Prostate gland (tissue), 2 donors: ENCODE results near the gene KAT2A. TPM values are rescaled to one million over a fixed set of nuclear protein-coding genes. Genes with fewer than 3 reads are reported as not detected.

Experiments used
- DNase-seq: peaks from one replicate; pipeline ENCODE4 v3.0.0-alpha.2; 2019; ENCODE audit warnings: low spot score
- H3K27ac ChIP-seq, 2 donors: fragments of 200-600 bp; sonication (generic); 2 replicates each; pipeline ENCODE4 v1.5.1; 2017 to 2019
- H3K27me3 ChIP-seq: fragments of 200-600 bp; sonication (generic); replicated peaks from 2 replicates; pipeline ENCODE4 v1.5.1; 2019; ENCODE audit not compliant: insufficient read depth
- H3K36me3 ChIP-seq, 2 donors: fragments of 200-600 bp; sonication (generic); 1 replicate in 1 of 2; 2 replicates in 1 of 2; pipeline versions ENCODE4 v1.5.1 to v1.8.1; 2017 to 2019
- H3K4me1 ChIP-seq: fragments of 200-600 bp; sonication (generic); replicated peaks from 2 replicates; pipeline ENCODE4 v1.5.1; 2019
- H3K4me3 ChIP-seq, 2 donors: fragments of 200-600 bp; sonication (generic); 2 replicates each; pipeline ENCODE4 v1.5.1; 2017 to 2019
- H3K9me3 ChIP-seq: fragments of 200-600 bp; sonication (generic); 2 replicates; pipeline ENCODE4 v1.5.1; 2017
- POLR2A ChIP-seq: fragments of 450-650 bp; IDR thresholded peaks from one replicate; pipeline ENCODE4 v1.6.1; 2016; ENCODE audit warnings: antibody characterized with exemption, mild to moderate bottlenecking
- POLR2AphosphoS5 ChIP-seq: sonication (generic); formaldehyde crosslinking; IDR thresholded peaks from one replicate; pipeline ENCODE4 v1.6.1; 2017; ENCODE audit warnings: antibody characterized with exemption
- WGBS: methylation state at CpG from one replicate; pipeline ENCODE4 v1.1.5; 2018; 5-methylcytosine and 5-hydroxymethylcytosine counted together
- intact Hi-C: fragments of 100-400 bp; cut with DNase I; formaldehyde crosslinking; loops from one replicate; pipeline ENCODE4 v1.14.2; 2022
- total RNA-seq, 2 donors: library from RNA; depleted of rRNA; stranded (reverse); fragments of >200 nt; gene quantifications; one replicate each; pipeline ENCODE4 v1.1.0, GENCODE V29; 2016
- TF ChIP-seq, protein P1 (sequence below), 4 experiments: fragments of 200-600 bp in 2 of 4; fragments of 450-650 bp in 2 of 4; sonication (generic) in 2 of 4; IDR thresholded peaks; 1 replicate in 3 of 4; 2 replicates in 1 of 4; pipeline ENCODE4 v1.5.1; 2016 to 2019; ENCODE audit warnings: antibody characterized with exemption in 4 of 4, mild to moderate bottlenecking in 2 of 4, moderate library complexity in 2 of 4

The KAT2A gene
- total RNA-seq, 2 donors from 2014 or later, result 32.9 to 90.1 TPM

DNA sequence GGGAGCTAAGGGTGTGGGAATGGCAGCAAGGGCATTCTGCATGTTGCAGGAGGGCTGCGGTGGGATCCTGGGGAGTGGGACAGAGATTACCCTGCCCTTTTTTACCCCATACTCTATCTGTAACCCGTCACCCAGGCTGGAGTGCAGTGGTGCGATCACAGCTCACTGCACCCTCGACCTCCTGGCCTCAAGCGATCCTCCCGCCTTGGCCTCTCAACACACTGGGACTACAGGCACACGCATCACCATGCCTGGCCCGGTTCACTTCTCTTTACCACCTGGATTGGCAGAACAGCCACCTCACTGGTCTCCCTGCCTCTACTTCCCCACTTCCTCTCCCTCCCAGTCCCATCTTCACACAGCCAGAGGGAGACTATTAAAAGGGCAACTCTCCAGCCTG lies 32.4 kb downstream of the KAT2A start:
- Histone ChIP-seq H3K27me3 (peaks cover 2% of the 10 kb centered on the region), H3K4me1 (no peaks in the 10 kb centered on the region), H3K36me3 (no peaks in the 10 kb centered on the region), H3K4me3 (no peak overlapping the region), H3K27ac (no peak overlapping the region), H3K9me3 (no peaks in the 10 kb centered on the region)
- DNase-seq, result no peak
- intact Hi-C loops, result no loop called here
- 92% methylated on average over 8 of the region's 8 CpGs for WGBS
- TF ChIP-seq, protein P1, sequence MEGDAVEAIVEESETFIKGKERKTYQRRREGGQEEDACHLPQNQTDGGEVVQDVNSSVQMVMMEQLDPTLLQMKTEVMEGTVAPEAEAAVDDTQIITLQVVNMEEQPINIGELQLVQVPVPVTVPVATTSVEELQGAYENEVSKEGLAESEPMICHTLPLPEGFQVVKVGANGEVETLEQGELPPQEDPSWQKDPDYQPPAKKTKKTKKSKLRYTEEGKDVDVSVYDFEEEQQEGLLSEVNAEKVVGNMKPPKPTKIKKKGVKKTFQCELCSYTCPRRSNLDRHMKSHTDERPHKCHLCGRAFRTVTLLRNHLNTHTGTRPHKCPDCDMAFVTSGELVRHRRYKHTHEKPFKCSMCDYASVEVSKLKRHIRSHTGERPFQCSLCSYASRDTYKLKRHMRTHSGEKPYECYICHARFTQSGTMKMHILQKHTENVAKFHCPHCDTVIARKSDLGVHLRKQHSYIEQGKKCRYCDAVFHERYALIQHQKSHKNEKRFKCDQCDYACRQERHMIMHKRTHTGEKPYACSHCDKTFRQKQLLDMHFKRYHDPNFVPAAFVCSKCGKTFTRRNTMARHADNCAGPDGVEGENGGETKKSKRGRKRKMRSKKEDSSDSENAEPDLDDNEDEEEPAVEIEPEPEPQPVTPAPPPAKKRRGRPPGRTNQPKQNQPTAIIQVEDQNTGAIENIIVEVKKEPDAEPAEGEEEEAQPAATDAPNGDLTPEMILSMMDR (IDR thresholded peaks at IDR 0.05), result no peak
- TF ChIP-seq POLR2AphosphoS5 (no peak), POLR2A (no peak)

DNA sequence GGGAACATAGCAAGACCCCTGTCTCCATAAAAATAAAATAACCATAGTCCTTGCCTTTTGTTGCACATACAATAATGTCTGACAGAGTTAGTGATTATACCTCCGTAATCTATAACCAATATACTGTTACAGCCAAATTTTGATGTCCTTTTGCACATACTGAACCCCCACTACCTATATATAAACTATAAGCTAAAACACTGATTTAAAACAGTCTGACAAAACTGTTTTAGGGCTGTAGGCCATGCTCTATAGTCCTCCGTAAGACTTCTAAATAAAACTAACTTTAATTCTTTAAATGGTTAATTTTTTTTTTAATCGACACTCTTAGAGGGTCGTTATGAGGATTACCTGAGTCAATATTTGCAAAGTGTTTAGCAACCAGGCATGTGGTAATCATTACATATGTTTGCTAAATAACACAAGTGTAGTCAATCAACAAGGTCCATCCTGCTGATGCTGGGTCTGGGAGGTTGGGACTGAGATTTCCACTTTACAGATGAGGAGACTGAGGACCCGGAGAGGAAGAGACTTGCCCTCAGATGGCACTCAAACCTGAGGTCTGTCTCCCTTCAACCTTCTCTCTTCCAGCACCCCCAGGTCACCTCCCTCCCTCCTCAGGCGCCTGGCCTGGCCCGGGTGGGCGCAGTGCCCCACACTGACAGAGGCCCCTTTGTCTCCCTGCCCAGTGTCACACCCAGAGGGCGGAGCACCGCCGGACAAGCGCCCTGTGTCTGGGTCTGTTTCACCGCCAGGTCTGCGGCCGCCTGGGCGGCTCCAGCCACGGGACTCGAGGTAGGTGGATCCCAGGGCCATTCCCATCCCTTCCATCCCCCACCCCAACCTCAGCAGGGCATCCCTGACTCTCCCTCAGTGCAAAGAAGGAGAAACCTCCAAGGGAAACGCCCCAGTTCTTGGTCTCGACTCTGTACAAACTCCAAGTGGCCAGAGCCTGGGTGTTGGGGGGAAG lies 33.1 kb downstream of the KAT2A start:
- TF ChIP-seq, protein P1 (IDR thresholded peaks at IDR 0.05), result no peak
- TF ChIP-seq POLR2AphosphoS5, result no peak
- TF ChIP-seq POLR2A, result no peak
- intact Hi-C loops, result no loop called here
- Histone ChIP-seq H3K27me3 (peaks cover 2% of the 10 kb centered on the region), H3K36me3 (no peaks in the 10 kb centered on the region), H3K4me3 (no peak overlapping the region), H3K4me1 (no peaks in the 10 kb centered on the region), H3K27ac (no peak overlapping the region), H3K9me3 (no peaks in the 10 kb centered on the region)
- DNase-seq, result no peak
- WGBS, result 66% methylated on average over 11 of the region's 20 CpGs

DNA sequence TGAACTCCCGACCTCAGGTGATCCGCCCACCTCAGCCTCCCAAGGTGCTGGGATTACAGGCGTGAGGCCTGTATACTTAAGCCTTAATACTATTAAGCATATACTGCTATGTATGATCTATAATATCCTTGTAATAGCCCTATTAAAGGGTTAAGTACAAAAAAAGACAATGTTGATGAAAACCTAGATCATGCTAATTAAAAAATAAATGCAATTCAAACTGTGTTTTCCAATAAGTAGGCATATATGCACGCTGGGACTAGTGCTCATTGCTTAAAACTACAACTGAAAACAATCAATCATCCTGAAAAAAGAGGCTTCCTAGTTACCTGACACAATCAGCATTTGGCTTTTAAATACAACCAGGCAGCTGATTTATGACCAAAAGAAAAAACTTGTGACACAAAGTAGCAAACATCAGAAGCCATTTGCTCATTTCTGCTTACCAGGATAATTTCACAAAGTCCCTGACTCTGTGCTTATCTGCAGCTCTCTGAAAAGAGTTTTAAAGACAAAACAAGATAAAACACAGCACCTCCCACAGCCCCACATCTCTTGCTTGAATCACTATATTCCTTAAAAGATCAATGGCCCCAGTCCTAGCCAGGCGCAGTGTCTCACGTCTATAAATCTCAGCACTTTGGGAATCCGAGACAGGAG lies 34.0 kb downstream of the KAT2A start:
- TF ChIP-seq POLR2AphosphoS5, result no peak
- TF ChIP-seq, protein P1 (IDR thresholded peaks at IDR 0.05), result no peak
- no peak for TF ChIP-seq POLR2A
- intact Hi-C loops, result no loop called here
- 76% methylated on average over 7 of the region's 7 CpGs for WGBS
- no peak overlapping the region for H3K4me3 ChIP-seq
- no peaks in the 10 kb centered on the region for H3K9me3 ChIP-seq
- H3K36me3 ChIP-seq, result no peaks in the 10 kb centered on the region
- DNase-seq, result no peak
- no peak overlapping the region for H3K27ac ChIP-seq
- H3K27me3 ChIP-seq, result peaks cover 2% of the 10 kb centered on the region
- no peaks in the 10 kb centered on the region for H3K4me1 ChIP-seq

DNA sequence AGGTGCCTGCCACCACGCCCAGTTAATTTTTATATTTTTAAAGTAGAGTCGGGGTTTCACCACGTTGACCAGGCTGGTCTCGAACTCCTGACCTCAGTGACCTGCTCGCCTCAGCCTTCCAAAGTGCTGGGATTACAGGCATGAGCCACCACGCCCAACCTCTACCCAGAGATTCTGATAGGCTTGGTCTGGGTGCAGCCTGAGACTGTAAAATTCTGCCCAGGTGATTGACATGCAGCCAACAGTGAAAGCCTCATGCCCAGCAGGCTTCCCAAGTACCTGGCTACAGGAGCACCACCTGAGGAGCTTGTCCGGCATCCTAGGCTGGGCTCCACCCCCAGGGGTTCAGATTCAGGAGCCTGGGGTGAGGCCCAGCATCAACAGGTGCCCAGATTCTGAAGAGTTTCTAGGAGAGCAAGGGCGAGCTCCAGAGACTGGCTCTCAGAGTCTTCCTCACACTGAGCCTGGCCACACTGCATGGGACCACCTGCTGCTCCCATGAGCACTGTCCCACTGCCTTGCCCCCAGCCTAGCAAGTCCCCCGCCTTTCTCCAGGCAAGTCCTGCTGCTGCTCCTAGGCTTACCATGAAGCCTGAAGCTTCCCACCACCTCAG lies 39.5 kb downstream of the KAT2A start:
- Histone ChIP-seq H3K27ac (no peak overlapping the region), H3K27me3 (no peaks in the 10 kb centered on the region), H3K4me3 (no peak overlapping the region), H3K36me3 (no peaks in the 10 kb centered on the region), H3K4me1 (no peaks in the 10 kb centered on the region), H3K9me3 (no peaks in the 10 kb centered on the region)
- 88% methylated on average over 9 of the region's 9 CpGs for WGBS
- intact Hi-C loops, result no loop called here
- DNase-seq, result no peak
- TF ChIP-seq POLR2AphosphoS5, result no peak
- no peak for TF ChIP-seq POLR2A

DNA sequence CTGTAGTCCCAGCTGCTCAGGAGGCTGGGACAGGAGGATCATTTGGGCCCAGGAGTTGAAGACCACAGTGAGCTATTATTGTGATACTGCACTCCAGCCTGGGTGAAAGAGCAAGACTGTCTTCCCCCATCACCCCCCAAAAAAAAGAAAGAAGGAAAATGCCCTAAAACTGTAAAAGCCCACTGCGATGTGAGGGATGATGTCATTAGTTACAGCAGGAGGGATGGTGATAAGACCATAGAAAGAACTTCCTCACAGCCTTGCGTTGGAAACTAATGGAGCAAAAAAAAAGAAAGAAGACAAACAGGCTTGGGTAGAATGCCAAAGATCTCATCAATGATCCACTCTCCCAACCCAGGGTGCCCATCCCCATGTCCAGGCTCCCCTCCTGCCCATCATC lies 41.6 kb downstream of the KAT2A start:
- Histone ChIP-seq H3K9me3 (no peaks in the 10 kb centered on the region), H3K27ac (no peak overlapping the region), H3K27me3 (no peaks in the 10 kb centered on the region), H3K36me3 (no peaks in the 10 kb centered on the region), H3K4me1 (no peaks in the 10 kb centered on the region), H3K4me3 (no peak overlapping the region)
- DNase-seq, result no peak
- WGBS, result 85% methylated on average over 2 of the region's 2 CpGs
- TF ChIP-seq, protein P1 (IDR thresholded peaks at IDR 0.05), result no peak
- TF ChIP-seq POLR2A, result no peak
- no peak for TF ChIP-seq POLR2AphosphoS5
- intact Hi-C loops, result no loop called here
